Left forelimb (tissue), 1 donor: ENCODE results near the gene MOB3B.

Source experiments
- DNase-seq: peaks from one replicate; pipeline ENCODE4 v3.0.0-alpha.2; 2018; ENCODE audit warnings: low spot score

The MOB3B gene

DNA sequence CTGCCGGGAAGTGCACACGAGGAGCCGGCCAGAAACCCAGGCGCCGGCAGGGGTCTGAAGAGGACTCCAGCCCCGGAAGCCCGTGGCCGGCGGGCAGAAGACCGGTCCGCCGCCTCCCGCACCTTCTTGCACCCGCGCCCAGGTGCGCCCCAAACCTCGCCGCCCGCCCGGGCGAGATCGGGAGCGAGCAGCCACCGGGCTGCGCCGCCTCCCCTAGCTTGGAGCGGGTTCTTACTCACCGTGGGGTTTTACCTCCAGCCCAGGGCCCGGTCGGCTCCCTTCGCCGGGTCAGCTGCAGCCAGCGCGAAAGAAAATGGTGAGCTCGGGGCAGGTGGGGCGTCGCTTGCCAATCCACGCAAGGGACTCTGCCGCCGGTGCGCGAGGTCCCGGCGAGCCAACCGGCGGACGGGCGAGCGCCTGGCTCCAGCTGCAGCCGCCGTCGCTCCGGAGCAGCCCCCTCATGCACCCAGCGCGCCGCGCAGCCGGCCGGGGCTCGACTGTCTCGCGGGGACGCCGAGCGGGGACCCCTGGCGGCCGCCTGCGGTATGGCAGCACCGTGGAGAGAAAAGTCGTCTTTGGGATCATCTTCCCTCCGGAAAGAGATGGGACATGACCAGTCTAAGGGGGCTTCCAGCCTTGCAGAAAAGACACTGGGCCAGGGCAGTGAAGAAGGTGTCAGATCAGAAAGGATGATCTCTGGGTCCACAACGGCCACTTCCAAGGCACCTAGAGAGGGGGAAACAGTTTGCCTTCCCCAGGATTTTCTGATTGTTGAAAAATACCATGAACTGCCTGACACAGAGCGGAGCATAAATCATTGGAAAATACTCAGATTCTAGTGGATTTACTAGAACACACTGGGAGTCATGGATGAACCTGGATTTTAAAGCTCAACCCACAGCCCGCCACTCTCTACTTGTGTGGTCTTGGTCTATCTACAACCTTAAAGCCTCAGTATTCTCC, at the start of gene MOB3B:
TSS of gene MOB3B (minus strand) at position 499 of the 963 bp plus-strand sequence. CDS start 74,264 bp downstream, outside the sequence.
- peak; percentile 92 for DNase-seq

DNA sequence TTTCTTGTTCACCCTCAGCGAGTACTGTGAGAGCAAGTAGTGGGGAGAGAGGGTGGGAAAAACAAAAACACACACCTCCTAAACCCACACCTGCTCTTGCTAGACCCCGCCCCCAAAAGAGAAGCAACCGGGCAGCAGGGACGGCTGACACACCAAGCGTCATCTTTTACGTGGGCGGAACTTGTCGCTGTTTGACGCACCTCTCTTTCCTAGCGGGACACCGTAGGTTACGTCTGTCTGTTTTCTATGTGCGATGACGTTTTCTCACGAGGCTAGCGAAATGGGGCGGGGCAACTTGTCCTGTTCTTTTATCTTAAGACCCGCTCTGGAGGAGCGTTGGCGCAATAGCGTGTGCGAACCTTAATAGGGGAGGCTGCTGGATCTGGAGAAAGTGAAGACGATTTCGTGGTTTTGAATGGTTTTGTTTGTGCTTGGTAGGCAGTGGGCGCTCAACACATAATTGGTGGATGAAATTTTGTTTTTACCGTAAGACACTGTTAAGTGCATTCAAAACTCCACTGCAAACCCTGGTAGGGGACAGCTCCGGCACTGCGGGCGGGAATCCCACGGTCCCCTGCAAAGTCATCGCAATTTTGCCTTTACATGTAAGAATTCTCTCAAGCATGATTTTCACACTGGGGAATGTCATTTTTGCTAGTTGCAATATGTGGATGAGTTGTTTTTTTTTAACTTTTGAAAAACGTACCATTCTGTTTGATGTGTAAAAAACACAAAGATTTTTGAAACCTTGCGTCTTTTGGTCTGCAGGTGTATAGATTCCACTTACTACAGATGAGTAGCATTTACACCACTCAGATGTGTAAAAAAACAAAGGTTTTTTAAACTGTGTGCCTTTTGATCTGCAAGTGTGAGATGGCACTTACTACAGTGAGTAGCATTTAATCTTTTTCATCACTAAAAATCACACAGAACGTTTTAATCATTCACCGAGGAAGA, 44.3 kb upstream of the MOB3B start:
- DNase-seq: peak; percentile 89

DNA sequence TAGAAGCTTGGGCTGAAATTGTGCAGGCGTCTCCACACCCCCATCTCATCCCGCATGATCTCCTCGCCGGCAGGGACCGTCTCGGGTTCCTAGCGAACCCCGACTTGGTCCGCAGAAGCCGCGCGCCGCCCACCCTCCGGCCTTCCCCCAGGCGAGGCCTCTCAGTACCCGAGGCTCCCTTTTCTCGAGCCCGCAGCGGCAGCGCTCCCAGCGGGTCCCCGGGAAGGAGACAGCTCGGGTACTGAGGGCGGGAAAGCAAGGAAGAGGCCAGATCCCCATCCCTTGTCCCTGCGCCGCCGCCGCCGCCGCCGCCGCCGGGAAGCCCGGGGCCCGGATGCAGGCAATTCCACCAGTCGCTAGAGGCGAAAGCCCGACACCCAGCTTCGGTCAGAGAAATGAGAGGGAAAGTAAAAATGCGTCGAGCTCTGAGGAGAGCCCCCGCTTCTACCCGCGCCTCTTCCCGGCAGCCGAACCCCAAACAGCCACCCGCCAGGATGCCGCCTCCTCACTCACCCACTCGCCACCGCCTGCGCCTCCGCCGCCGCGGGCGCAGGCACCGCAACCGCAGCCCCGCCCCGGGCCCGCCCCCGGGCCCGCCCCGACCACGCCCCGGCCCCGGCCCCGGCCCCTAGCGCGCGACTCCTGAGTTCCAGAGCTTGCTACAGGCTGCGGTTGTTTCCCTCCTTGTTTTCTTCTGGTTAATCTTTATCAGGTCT, 43.5 kb upstream of the MOB3B start, which contains the start of gene C9orf72:
TSS of gene C9orf72 (minus strand) at position 564 of the 716 bp plus-strand sequence. CDS start 6,361 bp downstream, outside the sequence.
- DNase-seq: peak; percentile 92

DNA sequence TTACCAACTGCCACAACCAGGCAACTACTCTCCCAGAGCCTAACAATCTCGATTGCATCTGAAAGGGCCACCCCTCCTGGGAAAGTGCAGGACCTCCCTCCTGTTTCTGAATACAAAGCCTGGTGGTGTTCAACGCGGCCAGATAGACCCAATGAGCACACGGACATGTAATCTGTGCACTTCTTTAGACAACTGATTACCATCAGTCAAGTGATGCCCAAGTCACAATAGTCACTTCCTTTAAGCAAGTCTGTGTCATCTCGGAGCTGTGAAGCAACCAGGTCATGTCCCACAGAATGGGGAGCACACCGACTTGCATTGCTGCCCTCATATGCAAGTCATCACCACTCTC, 42.9 kb upstream of the MOB3B start:
- DNase-seq: no peak

DNA sequence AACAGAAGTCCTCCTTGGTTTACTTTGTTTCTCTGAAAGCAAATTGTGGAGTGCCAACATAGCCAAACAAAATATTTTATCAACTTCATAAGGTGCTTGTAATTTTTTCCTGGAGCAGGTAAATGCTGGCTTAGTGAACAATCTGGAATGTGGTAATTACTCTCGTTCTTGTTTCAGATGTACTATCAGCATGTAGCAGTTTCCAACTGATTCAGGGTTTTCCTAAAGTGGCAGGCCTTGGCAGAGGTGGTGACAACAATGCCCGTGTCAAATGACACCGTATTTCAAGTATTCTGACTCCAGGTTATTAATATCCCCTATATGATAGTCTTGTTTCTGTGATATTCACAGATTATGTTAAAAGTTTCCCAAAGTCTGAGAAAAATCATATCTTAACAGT, 42.4 kb upstream of the MOB3B start:
- DNase-seq: no peak

DNA sequence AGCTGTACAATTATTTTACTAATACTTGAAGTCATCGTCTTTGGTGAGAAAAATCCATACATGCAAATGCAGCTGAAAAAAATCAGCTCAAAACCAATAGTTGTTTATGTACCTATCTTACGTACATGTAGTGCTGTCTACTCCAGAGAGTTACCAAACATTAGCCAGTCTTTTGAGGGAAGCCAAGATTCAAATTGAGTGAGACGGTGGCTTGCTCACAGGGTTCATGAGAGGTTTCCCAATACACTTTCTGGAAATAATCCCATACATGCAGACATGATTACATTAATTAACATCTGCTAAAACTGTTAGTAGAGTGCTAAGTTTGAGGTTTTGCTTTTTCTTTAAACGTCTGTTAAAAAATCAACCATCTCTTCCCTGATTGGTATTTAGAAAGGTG, 41.4 kb upstream of the MOB3B start:
- no peak for DNase-seq

DNA sequence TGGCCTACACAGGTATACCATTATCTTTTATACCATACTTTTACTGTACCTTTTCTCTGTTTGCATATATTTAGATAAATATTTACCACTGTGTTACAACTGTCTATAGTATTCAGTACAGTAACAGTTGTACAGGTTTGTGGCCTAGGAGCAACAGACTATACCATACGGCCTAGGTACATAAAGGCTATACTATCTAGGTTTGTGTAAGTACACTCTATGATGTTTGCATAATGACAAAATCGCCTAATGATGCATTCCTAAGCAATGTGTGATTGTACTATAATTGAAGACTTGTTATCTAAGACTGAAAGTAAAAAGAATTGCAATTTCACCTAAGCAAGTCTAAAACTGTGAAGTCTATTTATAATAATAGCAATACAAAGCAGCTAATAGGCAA, 39.8 kb upstream of the MOB3B start:
- DNase-seq: no peak

DNA sequence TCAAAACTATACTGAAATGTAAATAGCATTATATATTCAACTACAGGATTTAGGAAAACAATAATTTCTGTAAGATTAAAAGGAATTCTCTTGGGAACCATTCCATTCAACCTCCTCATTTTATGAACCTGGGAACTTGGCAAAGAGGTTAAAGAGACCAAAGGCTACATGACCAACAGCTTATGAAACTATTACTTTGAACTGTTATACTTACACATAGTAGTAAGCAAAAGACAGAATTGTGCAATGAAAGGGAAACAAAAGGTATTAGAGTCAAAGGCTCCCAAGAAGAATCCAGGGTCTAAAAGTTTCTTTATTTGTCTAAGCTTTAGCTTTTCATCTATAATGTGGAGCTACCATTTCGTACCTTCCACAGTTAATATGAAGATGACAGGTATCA, 36.5 kb upstream of the MOB3B start:
- no peak for DNase-seq

DNA sequence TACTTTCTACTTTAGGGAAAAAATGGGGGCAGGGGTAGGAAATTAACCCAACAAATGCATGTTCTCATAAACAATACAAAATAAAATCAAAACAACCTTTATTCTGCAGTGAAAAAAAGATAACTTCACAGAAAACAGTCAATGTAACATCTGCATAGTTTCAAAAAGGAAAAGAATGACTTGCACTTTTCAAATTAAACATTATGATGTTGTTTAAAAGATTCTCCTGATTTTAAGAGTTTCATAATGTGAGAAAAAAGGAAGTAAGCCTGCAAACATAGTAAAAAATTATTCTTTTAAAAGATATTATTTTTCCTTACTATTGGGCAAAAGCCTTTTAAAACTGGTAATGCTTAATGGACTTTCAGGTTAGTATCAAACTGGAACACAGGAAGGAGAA, 36.1 kb upstream of the MOB3B start:
- DNase-seq: no peak

DNA sequence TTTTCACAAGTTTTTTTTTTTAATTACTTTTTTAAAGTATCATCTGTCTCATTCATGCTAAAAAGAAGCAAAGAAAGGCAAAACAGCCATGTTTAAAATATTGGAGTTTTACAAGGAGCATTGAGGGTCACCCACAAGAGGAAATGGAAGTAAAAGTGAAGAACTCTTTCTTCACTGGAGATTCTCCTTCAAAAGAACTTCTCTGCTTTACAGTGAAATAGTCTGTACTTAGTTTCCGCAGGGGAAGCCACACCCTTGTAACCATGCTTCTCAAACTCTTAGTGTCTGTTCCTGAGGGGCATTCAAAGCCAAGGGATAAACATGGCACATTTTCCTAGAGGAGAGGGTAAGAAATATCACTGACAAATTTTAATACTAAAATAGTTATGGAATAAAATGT, 35.1 kb upstream of the MOB3B start:
- no peak for DNase-seq

DNA sequence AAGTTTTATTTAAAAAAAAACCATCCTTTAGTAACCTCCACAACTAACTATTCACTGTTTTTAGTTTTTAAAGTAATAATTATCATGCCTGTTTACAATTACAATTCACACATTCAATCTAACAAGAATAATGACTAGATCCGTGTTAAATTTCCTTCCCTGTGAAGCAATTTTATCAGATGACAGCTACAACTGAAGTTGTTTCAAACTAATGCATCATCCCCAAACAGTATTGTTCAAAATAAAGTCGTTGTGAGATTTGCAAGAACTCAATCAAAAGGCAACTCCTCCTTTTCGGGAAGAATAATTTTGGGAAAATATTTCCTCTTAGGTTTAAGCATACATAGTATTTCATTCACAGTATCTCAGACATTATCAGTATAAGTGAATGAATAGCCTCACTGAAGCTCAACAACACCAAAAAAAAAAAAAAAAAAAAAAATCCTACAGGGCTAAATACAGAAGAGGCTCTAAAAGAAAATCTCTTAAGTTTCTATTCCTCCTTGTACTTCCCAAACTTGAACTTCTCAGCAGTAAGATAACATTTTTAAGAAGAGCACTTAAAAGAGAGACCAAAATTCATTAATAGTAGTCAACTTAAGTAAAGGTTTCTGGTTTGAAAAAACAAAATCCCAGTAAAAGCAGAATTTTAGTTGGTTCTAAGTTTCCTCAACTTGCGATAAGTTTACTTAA, 34.3 kb upstream of the MOB3B start:
- DNase-seq: no peak

DNA sequence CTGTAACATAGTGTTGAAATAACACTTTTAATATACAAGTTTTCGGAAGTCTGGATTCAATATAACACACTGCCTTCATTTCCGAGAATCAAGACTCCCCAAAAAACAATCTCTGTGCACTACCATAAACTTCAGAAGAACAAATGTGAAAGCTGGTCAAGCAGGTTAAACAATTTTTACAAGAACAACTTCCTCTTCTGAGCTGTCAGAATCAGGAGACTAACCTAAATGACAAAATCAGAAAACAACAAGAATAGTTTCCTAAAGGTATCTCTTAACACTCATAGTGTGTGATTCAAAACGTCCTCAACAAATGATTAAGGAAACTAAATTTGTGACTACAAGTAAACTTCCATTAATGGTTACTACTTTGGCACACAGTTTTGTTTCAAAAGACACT, 32.1 kb upstream of the MOB3B start:
- DNase-seq: no peak

DNA sequence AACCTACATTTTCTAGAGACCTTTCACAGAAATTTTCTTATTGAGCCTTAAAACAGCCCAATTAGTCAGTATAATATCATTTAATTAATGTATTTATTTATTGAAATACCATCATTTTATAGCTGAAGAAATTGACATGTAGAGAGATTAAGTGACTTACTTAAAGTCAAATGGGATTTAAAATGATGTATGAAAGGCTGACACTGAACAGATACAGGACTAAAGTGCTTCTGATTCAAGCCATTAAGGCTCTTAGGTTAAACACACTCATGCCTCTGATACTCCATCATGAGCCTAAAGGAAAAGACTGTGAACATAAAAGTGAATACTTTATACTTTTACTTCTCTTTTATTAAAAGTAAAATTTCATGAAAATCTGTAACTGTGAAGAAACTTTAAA, 30.8 kb upstream of the MOB3B start:
- no peak for DNase-seq

DNA sequence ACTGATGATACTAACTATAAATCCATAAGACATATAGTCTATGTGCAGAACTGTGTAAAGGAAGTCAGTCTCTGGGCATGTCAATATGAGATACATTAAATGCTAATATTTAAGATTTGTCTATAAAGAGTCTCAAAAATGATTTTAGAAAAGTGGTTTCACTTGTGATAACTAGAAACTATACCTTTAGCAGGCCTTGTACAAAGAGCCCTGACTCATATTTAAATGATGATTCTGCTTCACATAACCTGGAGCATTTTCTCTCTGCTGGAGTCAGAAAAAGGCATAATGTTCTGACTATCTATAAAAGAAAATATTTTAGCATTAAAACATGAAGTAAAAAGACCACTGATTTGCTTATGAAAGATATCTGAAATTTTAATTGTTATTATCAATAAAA, 28.7 kb upstream of the MOB3B start:
- DNase-seq: no peak

DNA sequence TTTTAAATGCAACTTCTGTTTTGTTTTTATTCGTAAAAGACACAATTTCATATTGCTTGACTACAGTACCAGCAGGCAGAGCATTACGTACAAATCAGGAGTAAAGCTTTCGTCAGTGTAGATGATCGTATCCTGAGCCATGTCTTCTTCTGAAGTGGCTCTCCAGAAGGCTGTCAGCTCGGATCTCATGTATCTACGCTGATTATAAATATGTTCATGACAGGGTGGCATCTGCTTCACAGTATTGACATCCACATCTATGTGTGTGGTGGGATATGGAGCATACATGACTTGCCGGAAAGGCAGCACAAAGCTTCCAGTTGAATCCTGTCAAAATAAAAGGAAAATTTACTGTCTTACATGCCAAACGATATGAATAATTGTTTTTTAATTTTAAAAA, 26.9 kb upstream of the MOB3B start:
- no peak for DNase-seq

DNA sequence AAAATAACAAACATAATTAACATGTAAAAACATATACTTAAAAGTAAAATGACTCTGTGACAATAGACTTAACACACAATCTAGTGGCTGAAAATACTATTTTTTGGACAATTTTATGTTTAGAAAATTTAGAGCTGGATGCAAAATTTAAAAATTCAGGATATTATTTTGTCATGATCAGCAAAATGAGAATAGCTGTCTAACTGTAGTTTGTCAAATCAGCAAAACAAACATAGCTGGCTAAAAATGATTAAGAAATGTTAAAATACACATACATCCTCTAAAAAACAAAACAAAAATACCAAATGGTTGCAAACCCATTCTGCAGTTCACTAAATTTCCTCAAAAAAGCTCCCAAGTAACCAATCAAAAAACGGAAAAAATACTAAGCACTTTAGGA, 25.1 kb upstream of the MOB3B start:
- no peak for DNase-seq

DNA sequence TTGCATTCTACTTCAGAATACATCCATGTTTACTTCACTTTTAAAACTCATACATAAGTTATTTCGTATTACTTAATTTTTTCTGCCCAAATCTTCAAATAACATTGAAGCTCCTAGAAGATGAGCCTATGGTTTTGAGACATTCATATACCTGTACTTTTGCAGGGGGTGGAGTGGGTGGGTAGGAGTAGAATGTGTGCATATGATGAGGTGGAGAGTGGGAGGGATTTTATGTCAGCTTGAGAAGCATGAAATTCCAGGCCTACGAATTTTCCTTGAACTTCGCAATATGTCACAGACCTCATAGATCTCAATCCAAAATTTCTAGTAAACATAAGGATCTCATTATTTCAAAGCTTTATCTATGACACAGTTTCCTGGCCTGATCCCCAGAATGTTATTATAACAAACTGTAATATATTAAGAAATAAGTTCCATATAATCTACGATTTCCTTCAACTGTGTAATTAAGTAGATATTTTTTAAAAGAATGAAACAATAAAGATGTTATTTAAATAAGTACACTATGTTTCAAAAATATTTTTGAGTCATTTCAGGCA, 19.7 kb upstream of the MOB3B start:
- DNase-seq: no peak

DNA sequence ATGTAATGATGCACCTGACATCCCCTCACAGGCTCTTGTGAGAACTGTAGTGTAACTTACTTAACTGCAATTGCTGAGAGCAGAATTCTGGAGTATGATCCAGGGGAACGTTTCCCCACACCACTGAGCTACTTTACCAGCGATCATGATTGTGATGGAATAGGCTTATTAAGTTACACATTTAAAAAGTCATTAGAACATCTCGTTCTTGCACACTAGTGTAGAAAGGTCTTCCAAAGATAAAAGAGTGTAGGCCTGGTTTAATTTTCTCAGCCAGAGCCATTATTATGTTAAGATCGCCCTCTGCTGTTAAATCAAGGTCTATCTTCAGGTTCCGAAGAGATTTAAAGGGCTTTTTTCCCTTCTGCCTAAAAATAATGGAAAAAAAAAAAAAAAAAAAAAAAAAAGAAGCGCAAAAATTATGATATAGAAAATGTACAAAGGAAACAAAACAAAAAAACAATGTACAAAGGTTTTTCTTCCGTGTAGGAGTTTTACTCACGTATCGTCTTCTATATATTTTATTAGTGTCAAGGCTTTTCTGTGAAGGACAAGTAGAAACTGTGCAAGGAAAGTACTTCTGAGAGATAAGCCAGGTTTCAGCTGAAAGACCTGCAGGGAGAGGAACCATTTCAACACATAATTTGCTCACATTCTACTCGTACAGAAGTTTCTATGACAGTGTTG, 18.6 kb upstream of the MOB3B start:
- no peak for DNase-seq

DNA sequence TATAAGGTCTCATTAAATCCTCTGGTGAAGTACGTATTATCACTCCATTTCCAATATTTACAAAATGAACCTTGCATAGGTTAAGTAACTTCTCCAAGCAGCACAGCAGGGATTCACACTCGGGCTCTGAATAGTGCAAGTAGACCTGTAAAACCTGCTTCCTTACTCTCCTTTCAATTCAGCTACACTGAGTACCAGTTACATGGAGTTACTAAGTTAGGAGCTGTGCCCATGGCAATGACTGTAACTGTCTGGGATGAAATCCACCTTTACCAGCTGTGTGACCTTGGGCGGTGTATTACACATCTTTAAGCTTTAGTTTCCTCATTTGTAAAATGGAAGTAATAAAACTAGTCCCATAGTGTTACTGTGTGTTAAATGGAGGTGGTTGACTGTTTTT, 15.9 kb upstream of the MOB3B start:
- no peak for DNase-seq

DNA sequence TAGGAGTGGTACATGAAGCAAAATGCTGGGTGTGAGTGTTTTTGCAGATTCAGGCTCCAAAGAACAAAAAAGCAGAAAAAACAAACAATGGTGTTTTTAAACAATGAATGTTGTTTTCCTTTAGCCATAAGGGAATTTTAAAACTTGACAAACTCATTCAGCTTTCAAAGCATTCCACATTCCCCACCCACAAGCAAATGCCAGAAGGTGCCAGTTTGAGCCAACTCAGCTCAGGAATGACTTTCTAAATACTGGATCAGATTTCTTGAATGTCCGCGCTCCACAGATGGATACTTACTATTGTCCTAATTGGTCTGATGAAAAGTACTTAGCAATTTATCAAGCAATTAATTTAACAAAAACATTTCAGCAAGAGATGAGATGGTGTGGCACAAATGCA, 12.9 kb upstream of the MOB3B start:
- no peak for DNase-seq

DNA sequence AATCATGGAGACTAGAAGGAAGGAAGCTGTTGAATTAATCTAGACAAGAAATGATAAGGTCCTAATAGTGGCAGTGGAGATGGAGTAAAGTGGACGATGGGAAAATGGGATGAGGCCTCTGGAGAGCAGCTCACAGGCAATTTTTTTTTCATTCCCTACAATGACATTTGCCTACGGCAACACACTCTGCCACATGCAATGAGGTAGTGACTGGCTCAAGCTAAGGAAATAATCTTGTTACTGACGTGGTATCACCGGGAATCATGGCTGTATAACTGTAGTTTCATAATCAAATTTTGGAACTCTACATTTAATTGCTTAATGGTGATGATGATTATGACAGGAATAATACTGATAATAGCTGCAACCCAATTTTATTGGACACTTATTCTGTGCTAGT, 12.1 kb upstream of the MOB3B start:
- no peak for DNase-seq
